ENCODE measurements around the gene KLK4.

GRCh38 chr19:50889638-50890037, 21.6 kb downstream of the KLK4 start:
- no peak for TF ChIP-seq POLR2A (IDR thresholded peaks at IDR 0.05)
- TF ChIP-seq, protein P1, sequence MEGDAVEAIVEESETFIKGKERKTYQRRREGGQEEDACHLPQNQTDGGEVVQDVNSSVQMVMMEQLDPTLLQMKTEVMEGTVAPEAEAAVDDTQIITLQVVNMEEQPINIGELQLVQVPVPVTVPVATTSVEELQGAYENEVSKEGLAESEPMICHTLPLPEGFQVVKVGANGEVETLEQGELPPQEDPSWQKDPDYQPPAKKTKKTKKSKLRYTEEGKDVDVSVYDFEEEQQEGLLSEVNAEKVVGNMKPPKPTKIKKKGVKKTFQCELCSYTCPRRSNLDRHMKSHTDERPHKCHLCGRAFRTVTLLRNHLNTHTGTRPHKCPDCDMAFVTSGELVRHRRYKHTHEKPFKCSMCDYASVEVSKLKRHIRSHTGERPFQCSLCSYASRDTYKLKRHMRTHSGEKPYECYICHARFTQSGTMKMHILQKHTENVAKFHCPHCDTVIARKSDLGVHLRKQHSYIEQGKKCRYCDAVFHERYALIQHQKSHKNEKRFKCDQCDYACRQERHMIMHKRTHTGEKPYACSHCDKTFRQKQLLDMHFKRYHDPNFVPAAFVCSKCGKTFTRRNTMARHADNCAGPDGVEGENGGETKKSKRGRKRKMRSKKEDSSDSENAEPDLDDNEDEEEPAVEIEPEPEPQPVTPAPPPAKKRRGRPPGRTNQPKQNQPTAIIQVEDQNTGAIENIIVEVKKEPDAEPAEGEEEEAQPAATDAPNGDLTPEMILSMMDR (IDR thresholded peaks at IDR 0.05), result no peak
